Transverse colon (tissue), 4 donors: ENCODE results near the gene ADCY5. TPM values are rescaled to one million over a fixed set of nuclear protein-coding genes. Genes with fewer than 3 reads are reported as not detected.

ENCODE experiments used
- DNase-seq: peaks from one replicate; pipeline ENCODE4 v3.0.0-alpha.2; 2019
- H3K27ac ChIP-seq, 4 donors: fragments of 200-600 bp; sonication (generic); 2 replicates each; pipeline ENCODE4 v1.5.1; 2016 to 2018; ENCODE audit warnings: inconsistent platforms in 4 of 4
- H3K27me3 ChIP-seq: fragments of 200-600 bp; sonication (generic); 2 replicates; pipeline ENCODE4 v1.5.1; 2017; ENCODE audit warnings: inconsistent platforms
- H3K36me3 ChIP-seq, 4 donors: fragments of 200-600 bp; sonication (generic); 2 replicates each; pipeline ENCODE4 v1.5.1; 2017 to 2019; ENCODE audit warnings: inconsistent platforms in 4 of 4
- H3K4me1 ChIP-seq, 4 donors: fragments of 200-600 bp; sonication (generic); 2 replicates each; pipeline ENCODE4 v1.5.1; 2017 to 2020; ENCODE audit warnings: inconsistent platforms in 4 of 4
- H3K4me3 ChIP-seq, 4 donors: fragments of 200-600 bp; sonication (generic); 1 replicate in 1 of 4; 2 replicates in 3 of 4; pipeline versions ENCODE4 v1.5.1 to v1.6.1; 2017 to 2019; ENCODE audit warnings: inconsistent platforms in 4 of 4
- H3K9me3 ChIP-seq, 2 donors: fragments of 200-600 bp; sonication (generic); 2 replicates each; pipeline ENCODE4 v1.5.1; 2017 to 2019; ENCODE audit warnings: inconsistent platforms in 2 of 2
- CTCF ChIP-seq, 5 experiments: fragments of 200-600 bp in 3 of 5; fragments of 450-650 bp in 2 of 5; sonication (generic) in 3 of 5; IDR thresholded peaks; 1 replicate in 2 of 5; 2 replicates in 3 of 5; pipeline ENCODE4 v1.5.1; 2016 to 2017; ENCODE audit warnings: antibody characterized with exemption in 5 of 5, inconsistent platforms in 3 of 5, mild to moderate bottlenecking in 2 of 5, moderate library complexity in 1 of 5
- EP300 ChIP-seq: sonication (generic); formaldehyde crosslinking; IDR thresholded peaks from one replicate; pipeline ENCODE4 v1.6.1; 2017; ENCODE audit warnings: antibody characterized with exemption, low read depth
- POLR2A ChIP-seq: fragments of 450-650 bp; IDR thresholded peaks from one replicate; pipeline ENCODE4 v1.6.1; 2016; ENCODE audit warnings: antibody characterized with exemption, mild to moderate bottlenecking, moderate library complexity
- POLR2AphosphoS5 ChIP-seq, 3 donors: sonication (generic); formaldehyde crosslinking; IDR thresholded peaks; one replicate each; pipeline ENCODE4 v1.6.1; 2016; ENCODE audit warnings: antibody characterized with exemption in 3 of 3
- WGBS, 2 donors: methylation state at CpG; one replicate each; pipeline ENCODE4 v1.1.5; 2018; ENCODE audit warnings: low coverage in 1 of 2; 5-methylcytosine and 5-hydroxymethylcytosine counted together
- in situ Hi-C, 4 donors: fragments of 200-750 bp; cut with MboI; loops; one replicate each; pipeline versions ENCODE4 v1.15.0 to v1.15.1; 2017; ENCODE audit warnings: low sequenced_read_pairs in 3 of 4, low pct_ligation_motif_present in 1 of 4, low pct_unique_long_range_greater_than_20kb in 1 of 4
- intact Hi-C: fragments of 100-400 bp; cut with DNase I; formaldehyde crosslinking; loops from one replicate; pipeline ENCODE4 v1.15.1; 2023; ENCODE audit warnings: low total_unique reads
- total RNA-seq, 4 donors: library from RNA; depleted of rRNA; stranded (reverse); fragments of >200 nt; gene quantifications; one replicate each; pipeline ENCODE4 v1.1.0, GENCODE V29; 2016

ADCY5 gene
- total RNA-seq, 4 donors from 2014 or later, result 13.9 to 42.0 (median 28.6) TPM

GRCh38 chr3:123414973-123415775 lies 33.7 kb downstream of the ADCY5 start:
- no peak for DNase-seq
- no peaks in the 10 kb centered on the region for H3K36me3 ChIP-seq
- no peak overlapping the region for H3K4me3 ChIP-seq
- H3K27ac ChIP-seq, result peak overlapping the region; percentile 77 to 89 (median 82)
- in situ Hi-C loops (no loop called here), intact Hi-C loops (no loop called here)
- TF ChIP-seq CTCF (IDR thresholded peaks at IDR 0.05) (no peak), POLR2AphosphoS5 (IDR thresholded peaks at IDR 0.05) (no peak), EP300 (no peak), POLR2A (no peak)
- H3K4me1 ChIP-seq, result peaks cover 21 to 57% (median 36%) of the 10 kb centered on the region in 4 donors
- 65 to 81% methylated on average over 5 to 17 of the region's 18 CpGs for WGBS, 2 donors
- H3K27me3 ChIP-seq, result no peaks in the 10 kb centered on the region
- H3K9me3 ChIP-seq, result no peaks in the 10 kb centered on the region

GRCh38 chr3:123412811-123413604 lies 35.9 kb downstream of the ADCY5 start:
- in situ Hi-C loops, result no loop called here

GRCh38 chr3:123412076-123412475 lies 36.8 kb downstream of the ADCY5 start:
- H3K27ac ChIP-seq, result peak overlapping the region; percentile 77 to 89 (median 82)
- peaks cover 26 to 73% (median 47%) of the 10 kb centered on the region in 4 donors for H3K4me1 ChIP-seq
- no peak for DNase-seq
- intact Hi-C loops, result no loop called here
- TF ChIP-seq POLR2A, result no peak
- peak in 3 of 5 experiments; percentile 23 to 41 (median 39) for TF ChIP-seq CTCF (IDR thresholded peaks at IDR 0.05)
- 75% methylated on average over 9 of the region's 9 CpGs; no CpG with 5 or more reads in 1 of the 2 donors for WGBS, 2 donors
- no peaks in the 10 kb centered on the region for H3K9me3 ChIP-seq
- H3K36me3 ChIP-seq, result no peaks in the 10 kb centered on the region
- H3K4me3 ChIP-seq, result peak overlapping the region in 1 of 4 donors; percentile 12
- in situ Hi-C loops, result no loop called here
- no peaks in the 10 kb centered on the region for H3K27me3 ChIP-seq

More at GRCh38 chr3:123412811-123413604, 35.9 kb downstream of the ADCY5 start:
- TF ChIP-seq POLR2A (no peak), POLR2AphosphoS5 (IDR thresholded peaks at IDR 0.05) (peak in 2 of 3 donors; percentile 17 to 19), EP300 (peak; percentile 90)
- intact Hi-C loops, result no loop called here
- peak overlapping the region in 1 of 4 donors; percentile 12 for H3K4me3 ChIP-seq
- H3K36me3 ChIP-seq, result no peaks in the 10 kb centered on the region
- WGBS, 2 donors, result 53 to 73% methylated on average over 3 to 21 of the region's 21 CpGs
- H3K4me1 ChIP-seq, result peaks cover 26 to 73% (median 47%) of the 10 kb centered on the region in 4 donors
- peak overlapping the region; percentile 77 to 89 (median 82) for H3K27ac ChIP-seq
- H3K9me3 ChIP-seq, result no peaks in the 10 kb centered on the region
- no peak for DNase-seq
- H3K27me3 ChIP-seq, result no peaks in the 10 kb centered on the region

GRCh38 chr3:123411340-123412040 lies 37.4 kb downstream of the ADCY5 start:
- TF ChIP-seq POLR2AphosphoS5 (IDR thresholded peaks at IDR 0.05) (no peak), EP300 (no peak), CTCF (IDR thresholded peaks at IDR 0.05) (no peak), POLR2A (no peak)
- Histone ChIP-seq H3K27ac (peak overlapping the region; percentile 77 to 89 (median 82)), H3K9me3 (no peaks in the 10 kb centered on the region), H3K27me3 (no peaks in the 10 kb centered on the region), H3K4me3 (no peak overlapping the region), H3K4me1 (peaks cover 26 to 72% (median 52%) of the 10 kb centered on the region in 4 donors), H3K36me3 (no peaks in the 10 kb centered on the region)
- in situ Hi-C loops, result no loop called here
- intact Hi-C loops, result no loop called here
- WGBS, 2 donors, result 63% methylated on average over 9 of the region's 9 CpGs; no CpG with 5 or more reads in 1 of the 2 donors
- DNase-seq, result no peak
